ENCODE measurements around the gene SLC22A14. TPM values are rescaled to one million over a fixed set of nuclear protein-coding genes. Genes with fewer than 3 reads are reported as not detected.

Gene SLC22A14
- total RNA-seq, 4 donors from 2014 or later = not detected

DNA sequence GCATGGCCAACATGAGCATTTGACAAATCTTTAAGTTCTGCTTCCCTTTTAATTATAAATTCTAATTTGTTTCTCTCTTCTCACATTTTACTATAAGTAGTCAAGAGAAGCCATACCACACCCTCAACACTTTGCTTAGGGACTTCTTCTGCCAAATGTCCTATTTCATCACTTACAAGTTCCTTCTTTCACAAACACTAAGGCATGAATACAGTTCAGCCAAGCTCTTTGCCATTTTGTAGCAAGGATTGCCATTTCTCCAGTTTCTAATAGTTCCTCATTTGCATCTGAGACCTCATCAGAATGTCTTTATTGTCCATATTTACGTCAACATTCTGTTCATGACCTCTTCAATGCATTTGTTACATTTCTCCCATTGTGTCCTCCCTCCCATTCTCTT, 29.4 kb downstream of the SLC22A14 start:
- TF ChIP-seq, protein P1, sequence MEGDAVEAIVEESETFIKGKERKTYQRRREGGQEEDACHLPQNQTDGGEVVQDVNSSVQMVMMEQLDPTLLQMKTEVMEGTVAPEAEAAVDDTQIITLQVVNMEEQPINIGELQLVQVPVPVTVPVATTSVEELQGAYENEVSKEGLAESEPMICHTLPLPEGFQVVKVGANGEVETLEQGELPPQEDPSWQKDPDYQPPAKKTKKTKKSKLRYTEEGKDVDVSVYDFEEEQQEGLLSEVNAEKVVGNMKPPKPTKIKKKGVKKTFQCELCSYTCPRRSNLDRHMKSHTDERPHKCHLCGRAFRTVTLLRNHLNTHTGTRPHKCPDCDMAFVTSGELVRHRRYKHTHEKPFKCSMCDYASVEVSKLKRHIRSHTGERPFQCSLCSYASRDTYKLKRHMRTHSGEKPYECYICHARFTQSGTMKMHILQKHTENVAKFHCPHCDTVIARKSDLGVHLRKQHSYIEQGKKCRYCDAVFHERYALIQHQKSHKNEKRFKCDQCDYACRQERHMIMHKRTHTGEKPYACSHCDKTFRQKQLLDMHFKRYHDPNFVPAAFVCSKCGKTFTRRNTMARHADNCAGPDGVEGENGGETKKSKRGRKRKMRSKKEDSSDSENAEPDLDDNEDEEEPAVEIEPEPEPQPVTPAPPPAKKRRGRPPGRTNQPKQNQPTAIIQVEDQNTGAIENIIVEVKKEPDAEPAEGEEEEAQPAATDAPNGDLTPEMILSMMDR (IDR thresholded peaks at IDR 0.05; ENCODE audit: low read depth) = no peak

DNA sequence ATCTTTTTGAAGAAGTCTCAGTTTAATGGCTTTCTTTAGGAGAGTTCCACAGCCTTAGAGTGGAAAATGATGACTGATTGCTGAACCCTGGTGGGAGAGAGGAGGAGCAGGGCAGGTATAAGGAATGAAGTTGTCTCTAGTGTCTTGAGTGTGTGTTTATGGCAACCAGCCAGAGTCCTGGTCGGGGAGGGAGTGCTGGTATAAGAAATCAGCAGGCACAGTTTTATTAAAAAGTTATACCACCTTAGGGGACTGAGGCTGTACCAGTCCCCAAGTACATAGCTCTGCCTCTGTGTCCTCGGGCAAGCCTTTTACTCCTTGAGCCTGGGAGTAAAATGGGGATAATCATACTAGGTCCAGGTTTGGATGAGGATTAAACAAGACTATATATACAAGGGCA, 29.8 kb downstream of the SLC22A14 start:
- TF ChIP-seq, protein P1 (IDR thresholded peaks at IDR 0.05; ENCODE audit: low read depth) = no peak

DNA sequence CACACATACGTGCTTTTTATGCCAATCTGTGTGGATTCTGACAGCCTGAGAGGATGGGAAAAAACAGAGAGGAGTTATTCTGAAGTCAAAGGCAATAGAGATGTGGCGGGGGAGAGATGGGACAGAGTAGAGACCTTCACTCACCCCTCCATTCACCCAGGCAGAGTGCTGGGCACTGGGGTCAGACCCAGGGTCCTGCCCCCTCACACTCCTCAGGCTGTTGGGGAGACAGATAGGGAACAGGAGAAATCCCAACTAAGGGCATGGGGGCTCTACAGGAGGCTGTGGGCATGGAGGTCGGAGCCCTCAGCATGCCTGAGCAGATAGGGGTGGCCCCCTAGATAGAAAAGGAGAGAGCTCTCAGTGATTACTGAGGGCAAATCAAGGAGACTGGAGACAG, 30.3 kb downstream of the SLC22A14 start:
- TF ChIP-seq, protein P1 (IDR thresholded peaks at IDR 0.05; ENCODE audit: low read depth) = no peak

DNA sequence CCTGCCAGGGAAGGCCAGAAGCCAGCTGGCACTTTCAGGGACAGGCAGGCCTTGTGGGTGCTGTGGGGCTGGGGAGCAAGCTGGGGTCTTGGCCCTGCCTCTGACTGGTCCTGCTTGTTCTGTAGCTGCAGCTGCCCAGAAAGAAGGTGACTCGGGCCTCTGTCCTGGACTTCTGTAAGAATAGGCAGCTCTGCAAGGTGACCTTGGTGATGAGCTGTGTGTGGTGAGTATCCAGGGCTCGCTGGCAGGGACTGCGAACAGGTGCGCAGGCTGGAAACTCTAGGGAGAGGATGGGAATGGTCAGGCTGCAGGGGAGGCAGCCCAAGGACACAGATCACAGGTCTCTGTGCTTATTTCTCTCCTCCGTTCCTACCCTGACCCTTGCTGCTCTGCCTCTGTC, 31.2 kb downstream of the SLC22A14 start:
- TF ChIP-seq, protein P1 (IDR thresholded peaks at IDR 0.05; ENCODE audit: low read depth) = no peak

DNA sequence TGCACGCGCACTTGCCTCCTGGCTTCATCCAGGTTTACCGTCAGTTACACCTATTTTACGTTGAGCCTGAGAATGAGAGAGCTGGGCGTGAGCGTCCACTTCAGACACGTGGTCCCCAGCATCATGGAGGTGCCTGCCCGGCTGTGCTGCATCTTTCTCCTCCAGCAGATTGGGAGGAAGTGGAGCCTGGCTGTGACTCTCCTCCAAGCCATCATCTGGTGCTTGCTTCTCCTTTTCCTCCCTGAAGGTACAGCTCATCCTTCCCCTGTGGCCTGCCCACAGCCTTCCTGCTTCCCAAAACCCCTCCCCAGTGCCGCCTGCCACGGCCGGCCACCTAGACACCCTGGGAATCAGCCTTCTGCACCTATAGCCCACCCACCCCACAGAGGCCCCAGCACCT, 31.6 kb downstream of the SLC22A14 start:
- TF ChIP-seq, protein P1 (IDR thresholded peaks at IDR 0.05; ENCODE audit: low read depth) = no peak

DNA sequence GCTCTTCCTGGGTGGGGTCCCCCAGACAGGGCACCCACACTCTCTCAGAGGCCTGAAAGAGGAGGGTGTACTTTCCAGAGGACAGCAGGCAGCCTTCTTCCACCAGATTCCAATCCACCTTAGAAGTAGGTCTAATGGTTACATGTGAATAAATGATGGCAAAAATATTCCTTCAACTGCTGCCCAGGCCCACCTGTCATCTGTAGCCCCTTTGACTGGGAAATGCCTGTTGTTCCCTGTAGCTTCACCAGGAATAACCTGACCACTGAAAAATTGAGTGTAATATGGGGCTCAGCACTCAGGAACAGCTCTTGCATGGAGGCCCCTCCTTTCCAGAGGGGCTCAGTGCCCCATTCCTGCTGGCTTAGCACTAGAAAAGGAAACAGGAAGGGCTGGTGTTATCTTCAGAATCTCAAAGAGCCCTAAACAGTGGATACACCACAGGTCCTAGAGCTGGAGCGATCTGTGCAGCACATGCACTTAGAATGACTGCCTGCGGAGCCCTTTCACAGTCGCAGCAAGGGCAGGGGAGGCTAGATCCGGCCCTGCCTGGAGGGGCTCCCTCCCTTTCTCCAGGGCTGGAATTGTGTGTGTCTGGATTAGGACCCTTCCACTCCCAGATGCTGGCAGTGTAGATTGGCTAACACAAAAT, 32.1 kb downstream of the SLC22A14 start:
- TF ChIP-seq, protein P1 (IDR thresholded peaks at IDR 0.05; ENCODE audit: low read depth) = no peak

DNA sequence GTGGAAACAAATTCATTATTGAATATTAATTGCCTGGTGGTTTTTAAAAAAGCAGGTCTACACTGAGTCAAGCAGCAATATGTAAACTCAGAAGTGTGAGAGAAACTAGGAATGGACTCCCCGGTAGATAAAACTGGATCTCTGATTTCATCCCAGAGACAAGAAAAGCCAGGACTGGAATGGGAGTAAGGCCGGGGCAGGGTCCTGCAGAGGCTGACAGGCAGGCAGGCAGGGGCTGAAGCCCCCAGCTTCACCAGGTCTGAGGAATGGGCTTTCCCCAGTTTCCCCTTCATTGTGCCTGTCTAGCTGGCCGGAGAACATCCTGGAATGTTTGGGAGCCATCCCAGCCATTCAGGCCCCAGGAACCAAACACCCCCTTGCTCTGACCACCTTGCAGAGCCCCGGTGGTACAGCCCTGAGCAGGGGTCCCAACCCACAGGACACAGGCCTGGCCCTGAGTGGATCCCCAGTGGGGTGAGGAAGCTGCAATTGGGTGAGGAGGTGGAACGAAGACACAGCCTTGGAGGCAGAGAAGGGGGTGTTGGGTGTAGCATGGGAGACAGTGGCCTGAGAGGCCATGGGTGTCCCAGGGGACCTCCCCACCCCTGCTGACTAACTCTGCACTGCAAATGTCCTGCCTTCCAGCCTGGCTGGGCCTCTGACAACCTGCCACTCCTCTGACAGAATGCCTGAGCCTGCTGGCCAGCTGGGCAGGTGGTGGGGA, 32.8 kb downstream of the SLC22A14 start:
- TF ChIP-seq, protein P1 (IDR thresholded peaks at IDR 0.05; ENCODE audit: low read depth) = no peak

Data from subcutaneous adipose tissue (tissue), 4 donors.